ENCODE results near the gene GPLD1. TPM values are rescaled to one million over a fixed set of nuclear protein-coding genes. Genes with fewer than 3 reads are reported as not detected.
"Not testable (repeated sequence)": the region's sequence is repeated elsewhere in the genome, so short reads cannot be mapped to it uniquely, and the experiment has no call there.

Gene GPLD1
- total RNA-seq, 1 donor from 2014 or later: 10.6 TPM

- DNase-seq (ENCODE audit: low spot score in 2 of 2) (no peak), FAIRE-seq (no peak)
Observed at GRCh38 chr6:24391208-24391607, 98.2 kb downstream of the GPLD1 start.

GRCh38 chr6:24387818-24388217 lies 101.6 kb downstream of the GPLD1 start:
- FAIRE-seq (no peak), DNase-seq (ENCODE audit: low spot score in 2 of 2) (no peak)

GRCh38 chr6:24385536-24386269 lies 103.7 kb downstream of the GPLD1 start:
- FAIRE-seq (no peak), DNase-seq (ENCODE audit: low spot score in 2 of 2) (no peak)

GRCh38 chr6:24384369-24385130 lies 104.8 kb downstream of the GPLD1 start:
- FAIRE-seq: not testable (repeated sequence)

GRCh38 chr6:24382891-24383494 lies 106.4 kb downstream of the GPLD1 start:
- DNase-seq (ENCODE audit: low spot score in 2 of 2); FAIRE-seq: not testable (repeated sequence)

More at GRCh38 chr6:24384369-24385130, 104.8 kb downstream of the GPLD1 start:
- DNase-seq (ENCODE audit: low spot score in 2 of 2): not testable (repeated sequence)

GRCh38 chr6:24382220-24382540 lies 107.2 kb downstream of the GPLD1 start:
- FAIRE-seq (no peak), DNase-seq (ENCODE audit: low spot score in 2 of 2) (no peak)

- FAIRE-seq: no peak
- no peak for DNase-seq (ENCODE audit: low spot score in 2 of 2)
Observed at GRCh38 chr6:24381476-24382219, 107.7 kb downstream of the GPLD1 start.

- DNase-seq (ENCODE audit: low spot score in 2 of 2) (no peak), FAIRE-seq (no peak)
Observed at GRCh38 chr6:24378473-24379097, 110.8 kb downstream of the GPLD1 start.

Other genes starting within 250 kb of the GPLD1 start
- 2.4 TPM for gene DCDC2, start 131.5 kb downstream of the GPLD1 start, total RNA-seq
- 21.6 TPM for gene MRS2, start 86.6 kb downstream of the GPLD1 start, total RNA-seq
- 16.7 TPM for gene ALDH5A1, start 5.4 kb upstream of the GPLD1 start, total RNA-seq
- 26.1 TPM for gene KIAA0319, start 156.6 kb upstream of the GPLD1 start, total RNA-seq
- gene TDP2, start 177.3 kb upstream of the GPLD1 start, total RNA-seq: 27.3 TPM
- 4.5 TPM for gene ACOT13, start 177.5 kb upstream of the GPLD1 start, total RNA-seq
- gene C6orf62, start 229.6 kb upstream of the GPLD1 start, total RNA-seq: 79.5 TPM